ENCODE data around the gene KRTAP5-7. TPM values are rescaled to one million over a fixed set of nuclear protein-coding genes. Genes with fewer than 3 reads are reported as not detected.

KRTAP5-7 gene
- polyA plus RNA-seq, 1 donor from 2014 or later: 0.56 TPM

GRCh38 chr11:71545405-71545966 lies 18.4 kb downstream of the KRTAP5-7 start:
- no peaks in the 10 kb centered on the region for H4K20me1 ChIP-seq (ENCODE audit: insufficient read depth)
- no peak overlapping the region for H3K4me2 ChIP-seq (ENCODE audit: low read length)
- H3F3A ChIP-seq (ENCODE audit: insufficient read depth, low read length, poor library complexity, severe bottlenecking): no peaks in the 10 kb centered on the region
- no peak overlapping the region for H3K27ac ChIP-seq (ENCODE audit: low read length)
- H3K79me2 ChIP-seq (replicated peaks; ENCODE audit: insufficient read depth, low read length): no peaks in the 10 kb centered on the region
- H3K9me2 ChIP-seq (ENCODE audit: insufficient read depth, low read length): no peaks in the 10 kb centered on the region
- no peak overlapping the region for H3K4me3 ChIP-seq (ENCODE audit: low read length)
- no peak overlapping the region for H2AFZ ChIP-seq (ENCODE audit: low read depth, low read length)
- H3K27me3 ChIP-seq (ENCODE audit: insufficient read depth, low read depth, low read length): no peaks in the 10 kb centered on the region
- no peaks in the 10 kb centered on the region for H3K9me3 ChIP-seq (ENCODE audit: low read length)
- H3K36me3 ChIP-seq (ENCODE audit: insufficient read depth, low read length): no peaks in the 10 kb centered on the region
- TF ChIP-seq POLR2AphosphoS5 (IDR thresholded peaks at IDR 0.05) (no peak), REST (IDR thresholded peaks at IDR 0.05; ENCODE audit: borderline replicate concordance) (no peak), EZH2 (IDR thresholded peaks at IDR 0.05; ENCODE audit: borderline replicate concordance, insufficient read depth, low read length, poor library complexity, severe bottlenecking) (no peak), RAD21 (conservative IDR thresholded peaks at IDR 0.05) (no peak), SMC3 (conservative IDR thresholded peaks at IDR 0.05; ENCODE audit: poor library complexity) (no peak)
- no peak overlapping the region for H3K9ac ChIP-seq (ENCODE audit: low read length)

- Histone ChIP-seq H3F3A (ENCODE audit: insufficient read depth, low read length, poor library complexity, severe bottlenecking) (no peaks in the 10 kb centered on the region), H3K4me2 (ENCODE audit: low read length) (no peak within 1 kb of the TSS)
- no peak for TF ChIP-seq SMC3 (conservative IDR thresholded peaks at IDR 0.05; ENCODE audit: poor library complexity)
- no peak for TF ChIP-seq EZH2 (IDR thresholded peaks at IDR 0.05; ENCODE audit: borderline replicate concordance, insufficient read depth, low read length, poor library complexity, severe bottlenecking)
- no peak for TF ChIP-seq REST (IDR thresholded peaks at IDR 0.05; ENCODE audit: borderline replicate concordance)
- TF ChIP-seq MXI1 (conservative IDR thresholded peaks at IDR 0.05; ENCODE audit: poor library complexity, severe bottlenecking): no peak
- no peak for TF ChIP-seq RAD21 (conservative IDR thresholded peaks at IDR 0.05)
- no peak for TF ChIP-seq CTCF (IDR thresholded peaks at IDR 0.05; ENCODE audit: poor library complexity, severe bottlenecking)
- TF ChIP-seq EP300 (conservative IDR thresholded peaks at IDR 0.05; ENCODE audit: poor library complexity, severe bottlenecking): no peak
- TF ChIP-seq TAF1 (IDR thresholded peaks at IDR 0.05; ENCODE audit: low read depth): no peak
- TF ChIP-seq POLR2AphosphoS5 (IDR thresholded peaks at IDR 0.05): no peak
These were observed 21.1 kb downstream of the KRTAP5-7 start, which contains the start of gene KRTAP5-9 for GRCh38 chr11:71548120-71548519. TSS of gene KRTAP5-9 (plus strand) at chr11:71548420. CDS start at chr11:71548658, 238 bp downstream.

More at GRCh38 chr11:71548120-71548519, 21.1 kb downstream of the KRTAP5-7 start, which contains the start of gene KRTAP5-9:
- H3K27ac ChIP-seq (ENCODE audit: low read length): no peak within 1 kb of the TSS
- H3K9me3 ChIP-seq (ENCODE audit: low read length): no peaks in the 10 kb centered on the region
- no peaks in the 10 kb centered on the region for H3K36me3 ChIP-seq (ENCODE audit: insufficient read depth, low read length)
- no peaks in the 10 kb centered on the region for H4K20me1 ChIP-seq (ENCODE audit: insufficient read depth)
- H3K9ac ChIP-seq (ENCODE audit: low read length): no peak within 1 kb of the TSS
- H3K27me3 ChIP-seq (ENCODE audit: insufficient read depth, low read depth, low read length): no peaks in the 10 kb centered on the region
- H3K9me2 ChIP-seq (ENCODE audit: insufficient read depth, low read length): no peaks in the 10 kb centered on the region
- no peak within 1 kb of the TSS for H2AFZ ChIP-seq (ENCODE audit: low read depth, low read length)
- H3K4me3 ChIP-seq (ENCODE audit: low read length): no peak within 1 kb of the TSS
- no peaks in the 10 kb centered on the region for H3K79me2 ChIP-seq (replicated peaks; ENCODE audit: insufficient read depth, low read length)

Data from neural cell (in vitro differentiated cells).